GM12872 (cell line): Measurements from ENCODE around the gene NOTCH4.
A peak's percentile ranks its signal among the peaks of the same experiment; 100 is the strongest.

Experiments used
- CTCF ChIP-seq: IDR thresholded peaks from 3 replicates; pipeline ENCODE4 v1.5.1; 2011; ENCODE audit warnings: low read depth, mild to moderate bottlenecking, low read length, moderate library complexity; ENCODE audit not compliant: insufficient read depth

Gene NOTCH4

GRCh38 chr6:32158052-32158451, 65.8 kb downstream of the NOTCH4 start:
- no peak for TF ChIP-seq CTCF

GRCh38 chr6:32156891-32157290, 67.0 kb downstream of the NOTCH4 start:
- no peak for TF ChIP-seq CTCF

GRCh38 chr6:32154514-32155161, 69.2 kb downstream of the NOTCH4 start:
- peak; percentile 59 for TF ChIP-seq CTCF

GRCh38 chr6:32153564-32154513, 70.0 kb downstream of the NOTCH4 start, which contains the start of gene PPT2:
TSS of gene PPT2 (plus strand) at chr6:32154141. CDS start at chr6:32154595, 454 bp downstream.
- no peak for TF ChIP-seq CTCF

- TF ChIP-seq CTCF, result no peak
These were observed 70.9 kb downstream of the NOTCH4 start for GRCh38 chr6:32152769-32153563.

GRCh38 chr6:32151863-32152768, 71.8 kb downstream of the NOTCH4 start, which contains the start of gene PRRT1:
TSS of gene PRRT1 (minus strand) at chr6:32151939. CDS start at chr6:32151827, 112 bp downstream.
- no peak for TF ChIP-seq CTCF
